SK-N-SH treated with all-trans-retinoic acid at 6 μM for 48 hours (cell line): Measurements from ENCODE around the gene ALG3.

Experiments
- ATAC-seq: fragments of 200-7000 bp; cut with Tn5 transposase; 3 replicates; pipeline ENCODE4 v1.9.1; 2020; ENCODE audit warnings: mild to moderate bottlenecking, moderate library complexity
- BACH2 ChIP-seq: fragments of 250-450 bp; sonication (Bioruptor Pico); IDR thresholded peaks from 2 replicates; pipeline ENCODE4 v1.9.0; 2021; ENCODE audit warnings: mild to moderate bottlenecking, borderline replicate concordance

Gene ALG3

DNA sequence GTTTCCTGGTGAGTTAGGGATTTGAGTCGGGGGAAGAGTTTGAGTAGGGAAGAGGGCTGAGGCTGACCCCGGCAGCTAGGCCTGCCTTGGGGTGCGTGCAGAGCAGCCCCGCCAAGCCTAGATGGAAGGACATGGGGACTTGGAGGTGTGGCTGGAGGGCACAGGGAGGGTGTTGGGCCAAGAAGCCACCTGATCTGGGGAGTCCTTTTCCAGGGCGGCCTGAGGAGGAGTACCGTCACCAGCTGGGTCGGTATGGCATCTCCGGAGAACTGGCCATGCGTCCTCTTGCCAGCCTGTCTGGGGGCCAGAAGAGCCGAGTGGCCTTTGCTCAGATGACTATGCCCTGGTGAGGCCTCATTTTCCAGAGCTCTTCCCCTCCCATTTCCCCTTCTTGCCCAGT, 55.9 kb downstream of the ALG3 start:
- ATAC-seq, result no peak
- TF ChIP-seq BACH2 (CRISPR knock-in tag), result no peak
